Mucosa of rectum (tissue), 2 donors: ENCODE results near the gene ZC3H7B.
"Not testable (repeated sequence)": the region's sequence is repeated elsewhere in the genome, so short reads cannot be mapped to it uniquely, and the experiment has no call there.

Source experiments
- H3K27ac ChIP-seq, 2 donors: one replicate each; pipeline ENCODE4 v1.7.0; 2013; ENCODE audit warnings: inconsistent platforms in 2 of 2, low read depth in 2 of 2, low read length in 2 of 2
- H3K27me3 ChIP-seq, 2 donors: one replicate each; pipeline ENCODE4 v1.7.0; 2013; ENCODE audit warnings: low read length in 2 of 2; ENCODE audit not compliant: control insufficient read depth in 2 of 2, insufficient read depth in 2 of 2
- H3K36me3 ChIP-seq, 2 donors: one replicate each; pipeline ENCODE4 v1.7.0; 2013; ENCODE audit warnings: low read length in 2 of 2; ENCODE audit not compliant: control insufficient read depth in 2 of 2, insufficient read depth in 2 of 2
- H3K4me1 ChIP-seq, 2 donors: one replicate each; pipeline ENCODE4 v1.7.0; 2013; ENCODE audit warnings: low read length in 2 of 2, mild to moderate bottlenecking in 1 of 2; ENCODE audit not compliant: control insufficient read depth in 2 of 2, insufficient read depth in 2 of 2
- H3K4me3 ChIP-seq, 2 donors: one replicate each; pipeline ENCODE4 v1.7.0; 2013; ENCODE audit warnings: low read length in 2 of 2
- H3K9ac ChIP-seq, 2 donors: one replicate each; pipeline ENCODE4 v1.7.0; 2013; ENCODE audit warnings: low read length in 2 of 2, low read depth in 1 of 2, mild to moderate bottlenecking in 1 of 2
- H3K9me3 ChIP-seq, 2 donors: one replicate each; pipeline ENCODE4 v1.7.0; 2013; ENCODE audit warnings: low read length in 2 of 2; ENCODE audit not compliant: control insufficient read depth in 2 of 2
- donor health status: healthy.
- donor health status: Normal muscosa, but diverticular disease.

The ZC3H7B gene, protein sequence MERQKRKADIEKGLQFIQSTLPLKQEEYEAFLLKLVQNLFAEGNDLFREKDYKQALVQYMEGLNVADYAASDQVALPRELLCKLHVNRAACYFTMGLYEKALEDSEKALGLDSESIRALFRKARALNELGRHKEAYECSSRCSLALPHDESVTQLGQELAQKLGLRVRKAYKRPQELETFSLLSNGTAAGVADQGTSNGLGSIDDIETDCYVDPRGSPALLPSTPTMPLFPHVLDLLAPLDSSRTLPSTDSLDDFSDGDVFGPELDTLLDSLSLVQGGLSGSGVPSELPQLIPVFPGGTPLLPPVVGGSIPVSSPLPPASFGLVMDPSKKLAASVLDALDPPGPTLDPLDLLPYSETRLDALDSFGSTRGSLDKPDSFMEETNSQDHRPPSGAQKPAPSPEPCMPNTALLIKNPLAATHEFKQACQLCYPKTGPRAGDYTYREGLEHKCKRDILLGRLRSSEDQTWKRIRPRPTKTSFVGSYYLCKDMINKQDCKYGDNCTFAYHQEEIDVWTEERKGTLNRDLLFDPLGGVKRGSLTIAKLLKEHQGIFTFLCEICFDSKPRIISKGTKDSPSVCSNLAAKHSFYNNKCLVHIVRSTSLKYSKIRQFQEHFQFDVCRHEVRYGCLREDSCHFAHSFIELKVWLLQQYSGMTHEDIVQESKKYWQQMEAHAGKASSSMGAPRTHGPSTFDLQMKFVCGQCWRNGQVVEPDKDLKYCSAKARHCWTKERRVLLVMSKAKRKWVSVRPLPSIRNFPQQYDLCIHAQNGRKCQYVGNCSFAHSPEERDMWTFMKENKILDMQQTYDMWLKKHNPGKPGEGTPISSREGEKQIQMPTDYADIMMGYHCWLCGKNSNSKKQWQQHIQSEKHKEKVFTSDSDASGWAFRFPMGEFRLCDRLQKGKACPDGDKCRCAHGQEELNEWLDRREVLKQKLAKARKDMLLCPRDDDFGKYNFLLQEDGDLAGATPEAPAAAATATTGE

DNA sequence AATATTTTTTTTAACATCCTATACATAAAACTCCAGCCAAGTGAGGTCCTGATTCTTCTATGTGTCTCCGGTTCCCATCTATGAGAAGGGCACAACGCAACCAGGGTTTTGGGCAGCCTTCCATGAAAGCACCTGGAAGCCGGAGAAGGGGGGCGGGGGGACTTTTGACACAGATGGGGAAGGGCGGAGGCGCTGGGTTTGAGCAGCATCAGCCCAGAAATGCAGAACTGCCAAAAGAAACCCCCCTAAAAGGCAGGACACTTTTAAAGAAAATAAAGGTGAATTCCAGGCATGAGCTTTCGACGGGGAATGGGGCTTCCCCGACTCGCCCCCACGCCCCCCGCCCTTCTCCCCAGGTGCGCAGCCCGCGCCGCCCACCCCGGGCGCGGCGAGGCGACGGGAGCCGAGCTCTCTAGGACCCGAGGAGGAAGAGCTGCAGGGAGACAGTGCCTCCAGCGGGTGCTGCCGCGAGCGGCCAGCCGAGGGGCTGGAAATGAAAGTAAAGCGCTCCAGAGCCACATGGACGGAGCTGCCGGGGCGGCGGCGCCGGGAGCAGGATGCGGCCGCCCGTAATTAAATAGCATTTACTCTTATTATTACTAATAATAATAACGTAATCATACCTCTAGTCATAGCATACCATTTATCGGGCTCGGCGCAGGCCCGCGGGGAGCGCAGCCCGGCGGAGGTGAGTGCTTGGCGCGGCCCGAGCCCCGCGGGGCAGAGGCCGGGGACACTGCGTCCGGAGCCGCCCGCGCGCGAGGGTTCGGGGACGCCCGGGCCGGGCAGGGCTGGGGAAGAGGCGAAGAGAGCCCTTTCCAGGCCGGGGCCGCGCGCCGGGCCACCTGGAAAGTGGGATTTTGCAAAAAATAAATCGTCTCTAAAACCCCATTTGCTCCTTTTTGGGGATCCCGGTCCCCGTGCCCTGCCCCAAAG is at the start of gene ZC3H7B:
Gene ZC3H7B, plus strand, starts transcription at position 441 of the 936 bp plus-strand sequence. CDS start 19,136 bp downstream, outside the sequence.
- Histone ChIP-seq H3K9ac (peak within 1 kb of the TSS; percentile 74 to 84), H3K36me3 (no peaks in the 10 kb centered on the region), H3K4me1 (peaks cover 9 to 10% of the 10 kb centered on the region in 2 donors), H3K27ac (peak within 1 kb of the TSS; percentile 55 to 56), H3K27me3 (no peaks in the 10 kb centered on the region), H3K4me3 (peak within 1 kb of the TSS; percentile 75 to 76), H3K9me3 (no peaks in the 10 kb centered on the region)

DNA sequence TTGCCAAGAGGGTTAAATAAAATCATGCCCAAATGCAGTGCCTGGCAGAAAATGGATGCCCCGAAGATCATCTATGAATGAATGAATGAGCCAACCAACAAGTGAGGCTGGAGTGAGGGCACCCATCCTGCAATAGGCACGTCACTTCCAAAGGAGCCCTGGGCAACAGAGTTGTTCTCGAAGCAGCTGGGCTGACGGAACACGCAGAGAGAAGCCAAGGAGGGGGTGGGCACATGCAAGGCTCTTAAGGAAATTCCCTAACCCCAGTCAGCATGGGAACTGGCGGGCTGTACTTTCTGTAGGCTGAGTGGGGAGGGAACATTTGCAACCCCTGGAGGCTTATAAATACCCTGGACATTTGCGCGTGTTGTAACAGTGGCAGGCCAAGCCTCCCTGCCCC is 49.0 kb upstream of the ZC3H7B start:
- Histone ChIP-seq H3K4me3 (no peak overlapping the region), H3K4me1 (no peaks in the 10 kb centered on the region), H3K9me3 (no peaks in the 10 kb centered on the region), H3K9ac (no peak overlapping the region), H3K27ac (no peak overlapping the region), H3K36me3 (peaks cover 73 to 77% of the 10 kb centered on the region in 2 donors), H3K27me3 (no peaks in the 10 kb centered on the region)

DNA sequence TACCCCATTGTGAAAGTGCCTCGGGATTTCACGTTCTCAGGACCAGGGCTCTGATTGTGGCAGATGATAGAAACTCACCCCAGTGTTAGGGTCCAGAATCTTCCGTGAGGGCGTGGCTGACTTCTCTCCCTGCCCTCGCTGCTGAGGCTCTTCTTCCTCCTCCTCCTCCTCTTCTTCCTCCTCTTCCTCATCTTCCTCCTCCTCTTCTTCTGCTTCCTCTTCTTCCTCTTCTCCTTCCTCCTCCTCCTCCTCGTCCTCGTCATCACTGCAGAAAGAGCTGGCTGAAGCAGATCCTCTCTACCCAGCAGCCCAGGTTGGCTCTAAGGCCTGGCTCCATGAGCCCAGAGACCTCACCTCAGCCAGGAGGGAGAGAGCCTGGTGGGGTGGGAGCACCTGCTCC is 47.1 kb upstream of the ZC3H7B start:
- no peaks in the 10 kb centered on the region for H3K9me3 ChIP-seq
- no peak overlapping the region for H3K27ac ChIP-seq
- peaks cover 63 to 79% of the 10 kb centered on the region in 2 donors for H3K36me3 ChIP-seq
- H3K27me3 ChIP-seq, result no peaks in the 10 kb centered on the region
- H3K4me3 ChIP-seq, result no peak overlapping the region
- H3K4me1 ChIP-seq, result no peaks in the 10 kb centered on the region
- H3K9ac ChIP-seq, result no peak overlapping the region

DNA sequence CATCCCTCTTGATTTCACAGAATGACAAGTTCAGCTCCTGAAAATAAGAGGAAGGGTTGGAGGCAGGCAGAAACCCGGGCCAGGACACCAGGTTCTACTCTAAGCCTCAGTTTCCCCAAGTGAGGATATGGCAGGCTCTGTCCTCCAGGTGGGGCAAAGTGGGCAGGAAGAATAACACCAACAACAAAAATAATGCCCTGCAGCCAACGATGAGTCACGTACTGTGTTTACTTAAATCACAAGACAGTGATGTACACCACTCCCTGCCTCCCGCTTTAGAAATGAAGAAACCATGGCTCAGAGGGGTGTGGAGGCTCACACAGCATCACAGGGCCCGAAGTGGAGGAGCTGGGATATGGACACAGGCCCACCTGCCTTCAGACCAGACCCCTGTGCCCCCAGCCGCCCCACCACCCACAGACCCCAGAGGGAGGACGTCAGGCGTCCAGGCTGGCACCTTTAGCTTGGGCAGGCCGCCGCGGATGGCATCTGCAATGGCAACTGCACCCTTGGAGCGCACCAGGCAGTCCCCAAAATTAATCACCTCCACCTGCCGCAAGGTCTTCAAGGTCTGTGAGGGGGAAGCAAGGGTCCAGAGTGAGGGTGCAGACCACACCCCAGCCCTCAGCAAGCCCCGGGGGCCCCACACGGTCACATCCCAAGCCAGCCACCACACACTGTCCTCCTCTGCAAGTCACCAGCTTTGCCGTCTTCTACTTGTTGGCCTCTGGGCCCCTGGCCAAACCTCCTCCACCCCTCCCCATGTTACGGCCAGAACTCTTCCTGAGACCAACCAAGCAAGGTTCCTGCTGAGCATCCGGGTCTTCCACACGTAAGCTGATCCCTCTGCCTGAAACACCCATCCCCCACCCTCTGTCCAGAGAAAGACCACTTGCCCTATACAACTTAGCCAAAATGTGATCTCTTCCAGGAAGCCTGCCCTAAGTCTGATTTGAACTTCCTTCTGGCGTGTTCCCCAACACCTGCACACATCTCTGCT is 44.8 kb upstream of the ZC3H7B start:
- Histone ChIP-seq H3K27me3 (no peaks in the 10 kb centered on the region), H3K9ac (no peak overlapping the region), H3K9me3 (no peaks in the 10 kb centered on the region), H3K27ac (no peak overlapping the region), H3K36me3 (peaks cover 56 to 70% of the 10 kb centered on the region in 2 donors), H3K4me1 (no peaks in the 10 kb centered on the region), H3K4me3 (no peak overlapping the region)

DNA sequence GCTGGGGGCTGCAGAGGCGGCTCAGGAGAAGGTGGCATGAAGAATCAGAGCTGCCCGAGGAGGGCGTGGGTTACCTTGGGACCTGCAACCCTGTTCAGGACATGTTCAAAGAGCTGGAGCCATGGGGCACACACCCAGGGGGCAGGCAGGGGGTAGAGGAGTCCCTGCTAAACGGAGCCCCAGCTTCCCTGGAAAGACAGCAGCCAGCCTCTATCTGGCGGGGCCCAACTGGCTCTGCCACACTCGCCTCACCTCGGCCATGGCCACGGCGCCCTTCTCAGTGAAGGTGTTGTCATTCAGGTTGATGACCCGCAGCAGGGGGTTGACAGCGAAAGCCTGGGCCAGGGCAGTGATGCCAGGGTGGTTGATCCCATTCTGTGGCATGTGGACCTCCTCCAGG is 43.6 kb upstream of the ZC3H7B start:
- no peak overlapping the region for H3K27ac ChIP-seq
- peaks cover 65 to 73% of the 10 kb centered on the region in 2 donors for H3K36me3 ChIP-seq

DNA sequence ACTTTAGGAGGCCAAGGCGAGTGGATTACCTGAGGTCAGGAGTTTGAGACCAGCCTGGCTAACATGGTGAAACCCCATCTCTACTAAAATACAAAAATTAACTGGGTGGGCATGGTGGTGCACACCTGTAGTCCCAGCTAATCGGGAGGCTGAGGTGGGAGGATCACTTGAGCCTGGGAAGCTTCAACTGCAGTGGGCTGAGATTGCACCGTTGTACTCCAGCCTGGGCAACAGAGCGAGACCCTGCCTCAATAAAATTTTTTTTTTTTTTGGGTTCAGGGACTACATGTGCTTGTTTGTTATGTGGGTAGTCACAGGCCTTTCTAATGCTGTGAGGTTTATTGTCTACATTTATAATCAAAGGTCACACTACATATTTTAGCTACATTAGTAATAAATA is 41.6 kb upstream of the ZC3H7B start:
- H3K27me3 ChIP-seq, result not testable (repeated sequence)
- H3K36me3 ChIP-seq, result peaks cover 73 to 78% of the 10 kb centered on the region in 2 donors

More for the DNA sequence above, 43.6 kb upstream of the ZC3H7B start:
- H3K27me3 ChIP-seq, result no peaks in the 10 kb centered on the region
- H3K4me1 ChIP-seq, result no peaks in the 10 kb centered on the region
- H3K4me3 ChIP-seq, result no peak overlapping the region
- H3K9me3 ChIP-seq, result no peaks in the 10 kb centered on the region
- H3K9ac ChIP-seq, result no peak overlapping the region

DNA sequence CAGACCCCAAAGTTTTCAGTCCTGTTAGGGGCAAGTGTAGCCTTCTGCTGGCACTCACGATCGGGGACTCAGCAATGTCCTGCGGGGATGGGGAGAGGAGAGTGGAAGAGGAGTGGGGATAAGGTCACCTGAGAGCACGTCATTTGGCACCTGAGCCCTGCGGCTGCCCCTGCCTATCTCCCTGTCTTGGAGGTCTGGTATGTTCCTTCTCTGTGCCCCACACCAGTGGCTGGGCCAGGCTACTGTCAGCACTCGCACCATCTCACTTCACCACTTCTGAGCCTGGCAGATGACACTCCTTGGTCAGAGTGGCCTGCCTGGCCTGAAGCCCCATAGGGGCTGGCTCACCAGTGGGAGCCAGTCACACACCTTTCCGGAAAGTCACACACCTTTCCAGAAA is 40.5 kb upstream of the ZC3H7B start:
- Histone ChIP-seq H3K27ac (no peak overlapping the region), H3K9ac (no peak overlapping the region), H3K4me3 (no peak overlapping the region), H3K36me3 (peaks cover 71 to 81% of the 10 kb centered on the region in 2 donors), H3K27me3 (no peaks in the 10 kb centered on the region), H3K4me1 (no peaks in the 10 kb centered on the region), H3K9me3 (no peaks in the 10 kb centered on the region)

More for the DNA sequence above, 41.6 kb upstream of the ZC3H7B start:
- H3K4me3 ChIP-seq, H3K4me1 ChIP-seq, H3K9ac ChIP-seq, H3K9me3 ChIP-seq, H3K27ac ChIP-seq: not testable (repeated sequence)

DNA sequence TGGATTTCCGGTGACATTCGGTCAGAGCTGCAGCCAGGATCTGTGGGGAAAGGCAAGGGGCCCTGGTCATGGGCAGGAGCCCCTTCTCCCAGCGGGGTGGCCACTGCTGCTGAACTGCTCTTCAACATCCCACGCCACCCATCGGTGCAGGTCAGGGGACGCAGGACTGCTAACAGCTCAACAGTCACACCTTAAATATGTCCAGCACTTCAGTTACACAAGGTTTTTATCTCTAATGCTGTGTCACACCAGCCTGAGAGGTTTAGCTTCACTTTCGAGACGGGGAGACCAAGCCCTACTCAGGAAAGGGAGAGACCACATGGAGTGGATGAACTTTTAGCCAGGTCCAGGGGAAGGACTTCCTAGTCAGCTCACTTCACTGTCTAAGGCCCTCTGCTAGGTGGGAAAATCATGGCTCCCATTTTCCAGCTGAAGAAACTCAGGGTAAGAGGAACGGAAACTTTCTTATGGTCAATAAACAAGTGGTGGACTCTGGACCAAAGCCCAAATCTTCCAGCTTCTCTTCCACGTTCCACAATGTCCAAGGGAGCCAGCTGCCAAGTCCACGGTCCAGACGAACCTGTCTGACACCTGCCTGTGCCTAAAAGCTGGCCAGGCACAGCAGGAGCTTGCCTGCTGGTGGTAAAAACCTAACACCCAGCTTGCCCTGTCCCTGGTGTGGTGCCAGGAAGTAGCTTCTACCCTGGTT is 39.6 kb upstream of the ZC3H7B start:
- no peaks in the 10 kb centered on the region for H3K4me1 ChIP-seq
- H3K4me3 ChIP-seq, result no peak overlapping the region
- H3K9me3 ChIP-seq, result no peaks in the 10 kb centered on the region
- peaks cover 63 to 80% of the 10 kb centered on the region in 2 donors for H3K36me3 ChIP-seq
- H3K9ac ChIP-seq, result no peak overlapping the region
- no peaks in the 10 kb centered on the region for H3K27me3 ChIP-seq
- no peak overlapping the region for H3K27ac ChIP-seq
